ENCODE data around the gene DCANP1. TPM values are rescaled to one million over a fixed set of nuclear protein-coding genes. Genes with fewer than 3 reads are reported as not detected.

DCANP1 gene
- total RNA-seq, 1 experiment from 2014 or later: not detected

DNA sequence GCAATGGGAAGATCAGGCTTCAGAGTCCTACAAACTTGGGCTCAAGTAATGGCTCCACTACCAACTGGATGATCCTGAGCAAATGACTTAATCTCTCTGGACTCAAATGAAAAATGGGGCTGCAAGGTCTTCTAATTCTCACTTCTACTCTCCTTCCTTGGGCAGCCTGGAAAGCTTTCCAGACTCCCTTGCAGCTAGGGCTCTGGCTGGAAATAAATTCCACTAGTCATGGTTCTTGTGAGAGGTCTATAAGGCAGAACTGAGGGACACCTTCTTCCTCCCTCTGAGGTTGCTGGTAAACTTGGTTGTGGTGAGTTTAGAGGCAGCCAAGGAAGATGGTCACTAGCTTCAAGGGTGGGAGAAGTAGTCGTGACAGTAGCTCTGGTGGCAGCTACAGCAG, 18.6 kb downstream of the DCANP1 start:
- POLR2A ChIA-PET: no interaction called here
- H3K9me3 Mint-ChIP-seq: peaks cover 15% of the 10 kb centered on the region
- H3K36me3 Mint-ChIP-seq: peaks cover 6% of the 10 kb centered on the region
- no peak for DNase-seq (ENCODE audit: low spot score)
- no peak for ATAC-seq
- CTCF ChIA-PET: interaction anchor here (1.3 kb wide), 1 partner anchor 137 kb away, joined by 3 read pairs; no protein-coding TSS in a partner anchor
- no peak overlapping the region for H3K27ac Mint-ChIP-seq
- peaks cover under 1% of the 10 kb centered on the region; the same call in 1 of the 2 replicates for H3K4me1 Mint-ChIP-seq
- peaks cover 17% of the 10 kb centered on the region for H3K27me3 Mint-ChIP-seq (ENCODE audit: low read depth)
- H3K4me3 Mint-ChIP-seq: no peak overlapping the region
- TF ChIP-seq TEAD4 (CRISPR knock-in tag; IDR thresholded peaks at IDR 0.05) (no peak), HMGA2 (CRISPR knock-in tag; IDR thresholded peaks at IDR 0.05) (no peak), ZBTB21 (CRISPR knock-in tag; IDR thresholded peaks at IDR 0.05; ENCODE audit: borderline replicate concordance) (no peak)
- TF ChIP-seq, protein P1, sequence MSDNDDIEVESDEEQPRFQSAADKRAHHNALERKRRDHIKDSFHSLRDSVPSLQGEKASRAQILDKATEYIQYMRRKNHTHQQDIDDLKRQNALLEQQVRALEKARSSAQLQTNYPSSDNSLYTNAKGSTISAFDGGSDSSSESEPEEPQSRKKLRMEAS (CRISPR knock-in tag; IDR thresholded peaks at IDR 0.05): no peak
- TF ChIP-seq, protein P2, sequence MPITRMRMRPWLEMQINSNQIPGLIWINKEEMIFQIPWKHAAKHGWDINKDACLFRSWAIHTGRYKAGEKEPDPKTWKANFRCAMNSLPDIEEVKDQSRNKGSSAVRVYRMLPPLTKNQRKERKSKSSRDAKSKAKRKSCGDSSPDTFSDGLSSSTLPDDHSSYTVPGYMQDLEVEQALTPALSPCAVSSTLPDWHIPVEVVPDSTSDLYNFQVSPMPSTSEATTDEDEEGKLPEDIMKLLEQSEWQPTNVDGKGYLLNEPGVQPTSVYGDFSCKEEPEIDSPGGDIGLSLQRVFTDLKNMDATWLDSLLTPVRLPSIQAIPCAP (CRISPR knock-in tag; IDR thresholded peaks at IDR 0.05): no peak
- TF ChIP-seq, protein P3, sequence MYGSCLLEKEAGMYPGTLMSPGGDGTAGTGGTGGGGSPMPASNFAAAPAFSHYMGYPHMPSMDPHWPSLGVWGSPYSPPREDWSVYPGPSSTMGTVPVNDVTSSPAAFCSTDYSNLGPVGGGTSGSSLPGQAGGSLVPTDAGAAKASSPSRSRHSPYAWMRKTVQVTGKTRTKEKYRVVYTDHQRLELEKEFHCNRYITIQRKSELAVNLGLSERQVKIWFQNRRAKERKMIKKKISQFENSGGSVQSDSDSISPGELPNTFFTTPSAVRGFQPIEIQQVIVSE (CRISPR knock-in tag; IDR thresholded peaks at IDR 0.05; ENCODE audit: borderline replicate concordance): no peak

DNA sequence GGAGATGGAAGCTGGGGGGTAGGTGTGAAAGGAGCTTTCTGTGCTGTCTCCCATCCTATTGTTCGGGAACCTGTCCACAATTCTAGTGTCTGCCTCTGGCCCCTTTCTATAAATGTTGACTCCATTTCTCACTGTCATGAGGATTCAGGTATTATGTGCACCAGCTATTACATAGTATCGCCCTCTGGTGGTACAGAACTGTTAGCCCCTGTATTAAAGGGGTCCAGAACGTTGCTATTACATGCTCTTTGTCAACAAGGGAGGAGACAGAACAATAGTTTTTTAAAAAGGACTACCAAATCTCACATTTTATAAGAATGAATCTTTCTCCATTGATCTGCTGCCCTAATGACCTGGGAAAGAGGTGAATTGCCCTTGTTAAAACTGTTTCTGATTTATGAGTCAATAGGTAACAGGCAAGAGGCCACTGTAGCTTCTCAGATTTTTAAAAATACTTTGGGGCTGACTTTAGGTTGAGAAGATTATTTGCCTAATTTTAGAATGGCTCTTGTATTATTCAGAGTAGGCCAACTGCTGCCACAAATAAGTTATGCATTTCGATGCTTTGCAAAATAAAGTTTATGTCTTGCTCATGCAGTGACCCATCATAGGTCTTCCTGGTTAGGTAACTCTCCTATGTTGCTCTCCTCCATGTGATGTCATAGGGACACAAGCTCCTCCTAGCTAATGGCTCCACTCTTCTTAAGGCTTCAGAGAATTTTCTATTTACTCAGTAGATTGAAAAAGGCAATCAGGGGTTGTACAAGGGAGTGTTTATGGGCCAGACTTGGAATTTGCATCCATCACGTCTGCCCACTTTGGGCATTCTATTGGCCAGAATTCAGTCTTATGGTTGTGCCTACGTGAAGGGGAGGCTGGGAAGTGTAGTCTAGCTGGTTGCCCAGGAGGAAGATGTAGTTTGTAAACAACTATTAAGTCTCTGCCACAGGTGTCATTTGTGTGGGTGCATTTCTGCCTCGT, 20.8 kb downstream of the DCANP1 start:
- no peak for TF ChIP-seq ZNF416 (CRISPR knock-in tag; IDR thresholded peaks at IDR 0.05)
- TF ChIP-seq, protein P4, sequence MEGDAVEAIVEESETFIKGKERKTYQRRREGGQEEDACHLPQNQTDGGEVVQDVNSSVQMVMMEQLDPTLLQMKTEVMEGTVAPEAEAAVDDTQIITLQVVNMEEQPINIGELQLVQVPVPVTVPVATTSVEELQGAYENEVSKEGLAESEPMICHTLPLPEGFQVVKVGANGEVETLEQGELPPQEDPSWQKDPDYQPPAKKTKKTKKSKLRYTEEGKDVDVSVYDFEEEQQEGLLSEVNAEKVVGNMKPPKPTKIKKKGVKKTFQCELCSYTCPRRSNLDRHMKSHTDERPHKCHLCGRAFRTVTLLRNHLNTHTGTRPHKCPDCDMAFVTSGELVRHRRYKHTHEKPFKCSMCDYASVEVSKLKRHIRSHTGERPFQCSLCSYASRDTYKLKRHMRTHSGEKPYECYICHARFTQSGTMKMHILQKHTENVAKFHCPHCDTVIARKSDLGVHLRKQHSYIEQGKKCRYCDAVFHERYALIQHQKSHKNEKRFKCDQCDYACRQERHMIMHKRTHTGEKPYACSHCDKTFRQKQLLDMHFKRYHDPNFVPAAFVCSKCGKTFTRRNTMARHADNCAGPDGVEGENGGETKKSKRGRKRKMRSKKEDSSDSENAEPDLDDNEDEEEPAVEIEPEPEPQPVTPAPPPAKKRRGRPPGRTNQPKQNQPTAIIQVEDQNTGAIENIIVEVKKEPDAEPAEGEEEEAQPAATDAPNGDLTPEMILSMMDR (IDR thresholded peaks at IDR 0.05): peak; percentile 51
- DNase-seq (ENCODE audit: low spot score): no peak
- Mint-ChIP-seq H3K27ac (no peak overlapping the region), H3K4me1 (no peaks in the 10 kb centered on the region), H3K27me3 (ENCODE audit: low read depth) (peaks cover 24% of the 10 kb centered on the region), H3K4me3 (no peak overlapping the region), H3K36me3 (peaks cover 6% of the 10 kb centered on the region), H3K9me3 (peaks cover 15% of the 10 kb centered on the region)
- ChIA-PET POLR2A (no interaction called here), CTCF (interaction anchor here (0.5 to 3.8 kb wide), 33 partner anchors 8 to 247 kb away, joined by 3 to 32 read pairs (median 4); partner anchors contain the start of genes CXCL14, DCANP1 and MACROH2A1)
- ATAC-seq: peak; percentile 89

DNA sequence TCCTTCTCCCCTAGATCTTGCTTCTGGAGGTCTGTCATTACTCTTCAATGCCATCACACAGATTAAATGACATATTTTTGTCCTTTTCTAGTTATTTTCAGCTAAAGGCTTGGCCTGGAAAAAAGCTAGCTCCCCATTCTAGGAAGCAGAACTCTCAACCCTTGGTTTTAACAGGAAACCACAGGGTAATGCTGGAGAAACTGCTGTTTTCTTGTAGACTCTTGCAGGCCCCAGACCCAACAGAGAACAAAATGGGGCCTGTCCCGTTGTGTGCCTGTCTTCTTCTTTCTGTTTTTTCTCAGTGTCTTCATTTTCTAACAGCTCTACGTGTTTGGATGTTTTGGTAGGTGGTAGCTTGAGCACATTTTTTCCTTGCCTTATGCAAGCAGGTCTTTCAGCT, 21.5 kb downstream of the DCANP1 start:
- Mint-ChIP-seq H3K9me3 (peaks cover 15% of the 10 kb centered on the region), H3K27me3 (ENCODE audit: low read depth) (peaks cover 30% of the 10 kb centered on the region), H3K4me1 (no peaks in the 10 kb centered on the region), H3K27ac (no peak overlapping the region), H3K4me3 (no peak overlapping the region), H3K36me3 (peaks cover 6% of the 10 kb centered on the region)
- CTCF ChIA-PET: interaction anchor here (0.5 to 3.8 kb wide), 34 partner anchors 9 to 246 kb away, joined by 3 to 32 read pairs (median 4); partner anchors contain the start of genes CXCL14, DCANP1 and MACROH2A1
- no peak for ATAC-seq
- POLR2A ChIA-PET: no interaction called here
- DNase-seq (ENCODE audit: low spot score): no peak
- no peak for TF ChIP-seq FOXJ3 (CRISPR knock-in tag; IDR thresholded peaks at IDR 0.05; ENCODE audit: borderline replicate concordance)
- TF ChIP-seq, protein P5, sequence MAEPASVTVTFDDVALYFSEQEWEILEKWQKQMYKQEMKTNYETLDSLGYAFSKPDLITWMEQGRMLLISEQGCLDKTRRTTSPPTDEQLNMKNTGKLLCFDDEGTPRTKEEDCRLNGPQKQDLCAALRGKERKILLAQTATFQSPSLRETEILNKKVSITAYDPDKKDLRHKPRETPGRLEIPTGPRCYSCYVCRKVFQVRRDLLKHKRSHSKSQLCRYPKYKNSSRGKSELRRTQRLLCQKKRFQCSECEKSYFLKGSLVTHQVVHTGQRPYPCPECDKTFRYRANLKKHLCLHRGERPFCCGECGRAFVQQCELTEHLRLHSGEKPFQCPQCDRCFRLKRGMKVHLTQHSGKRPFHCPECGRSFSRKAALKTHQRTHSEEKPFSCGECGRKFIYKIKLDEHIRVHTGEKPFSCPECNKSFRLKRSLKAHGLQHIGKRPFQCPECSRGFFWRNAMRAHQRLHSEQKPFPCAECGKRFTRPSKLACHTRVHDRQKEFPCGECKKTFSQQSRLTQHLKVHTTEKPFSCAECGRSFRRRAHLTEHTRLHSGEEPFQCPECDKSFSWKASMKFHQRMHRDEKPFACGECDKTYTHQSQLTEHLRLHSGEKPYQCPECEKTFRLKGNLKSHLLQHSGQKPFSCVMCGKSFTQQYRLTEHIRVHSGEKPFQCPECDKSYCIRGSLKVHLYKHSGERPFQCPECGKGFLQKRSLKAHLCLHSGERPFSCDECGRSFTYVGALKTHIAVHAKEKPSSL (CRISPR knock-in tag; conservative IDR thresholded peaks at IDR 0.05): no peak
- TF ChIP-seq, protein P6, sequence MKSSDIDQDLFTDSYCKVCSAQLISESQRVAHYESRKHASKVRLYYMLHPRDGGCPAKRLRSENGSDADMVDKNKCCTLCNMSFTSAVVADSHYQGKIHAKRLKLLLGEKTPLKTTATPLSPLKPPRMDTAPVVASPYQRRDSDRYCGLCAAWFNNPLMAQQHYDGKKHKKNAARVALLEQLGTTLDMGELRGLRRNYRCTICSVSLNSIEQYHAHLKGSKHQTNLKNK (CRISPR knock-in tag; IDR thresholded peaks at IDR 0.05): no peak
- TF ChIP-seq, protein P7, sequence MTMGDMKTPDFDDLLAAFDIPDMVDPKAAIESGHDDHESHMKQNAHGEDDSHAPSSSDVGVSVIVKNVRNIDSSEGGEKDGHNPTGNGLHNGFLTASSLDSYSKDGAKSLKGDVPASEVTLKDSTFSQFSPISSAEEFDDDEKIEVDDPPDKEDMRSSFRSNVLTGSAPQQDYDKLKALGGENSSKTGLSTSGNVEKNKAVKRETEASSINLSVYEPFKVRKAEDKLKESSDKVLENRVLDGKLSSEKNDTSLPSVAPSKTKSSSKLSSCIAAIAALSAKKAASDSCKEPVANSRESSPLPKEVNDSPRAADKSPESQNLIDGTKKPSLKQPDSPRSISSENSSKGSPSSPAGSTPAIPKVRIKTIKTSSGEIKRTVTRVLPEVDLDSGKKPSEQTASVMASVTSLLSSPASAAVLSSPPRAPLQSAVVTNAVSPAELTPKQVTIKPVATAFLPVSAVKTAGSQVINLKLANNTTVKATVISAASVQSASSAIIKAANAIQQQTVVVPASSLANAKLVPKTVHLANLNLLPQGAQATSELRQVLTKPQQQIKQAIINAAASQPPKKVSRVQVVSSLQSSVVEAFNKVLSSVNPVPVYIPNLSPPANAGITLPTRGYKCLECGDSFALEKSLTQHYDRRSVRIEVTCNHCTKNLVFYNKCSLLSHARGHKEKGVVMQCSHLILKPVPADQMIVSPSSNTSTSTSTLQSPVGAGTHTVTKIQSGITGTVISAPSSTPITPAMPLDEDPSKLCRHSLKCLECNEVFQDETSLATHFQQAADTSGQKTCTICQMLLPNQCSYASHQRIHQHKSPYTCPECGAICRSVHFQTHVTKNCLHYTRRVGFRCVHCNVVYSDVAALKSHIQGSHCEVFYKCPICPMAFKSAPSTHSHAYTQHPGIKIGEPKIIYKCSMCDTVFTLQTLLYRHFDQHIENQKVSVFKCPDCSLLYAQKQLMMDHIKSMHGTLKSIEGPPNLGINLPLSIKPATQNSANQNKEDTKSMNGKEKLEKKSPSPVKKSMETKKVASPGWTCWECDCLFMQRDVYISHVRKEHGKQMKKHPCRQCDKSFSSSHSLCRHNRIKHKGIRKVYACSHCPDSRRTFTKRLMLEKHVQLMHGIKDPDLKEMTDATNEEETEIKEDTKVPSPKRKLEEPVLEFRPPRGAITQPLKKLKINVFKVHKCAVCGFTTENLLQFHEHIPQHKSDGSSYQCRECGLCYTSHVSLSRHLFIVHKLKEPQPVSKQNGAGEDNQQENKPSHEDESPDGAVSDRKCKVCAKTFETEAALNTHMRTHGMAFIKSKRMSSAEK (CRISPR knock-in tag; IDR thresholded peaks at IDR 0.05; ENCODE audit: borderline replicate concordance): no peak
- TF ChIP-seq MXD4 (CRISPR knock-in tag; IDR thresholded peaks at IDR 0.05; ENCODE audit: borderline replicate concordance): no peak
- TF ChIP-seq, protein P2 (CRISPR knock-in tag; IDR thresholded peaks at IDR 0.05): no peak
- no peak for TF ChIP-seq ZNF219 (CRISPR knock-in tag; IDR thresholded peaks at IDR 0.05; ENCODE audit: borderline replicate concordance)
- TF ChIP-seq ATF1 (CRISPR knock-in tag; IDR thresholded peaks at IDR 0.05): no peak
- TF ChIP-seq SP1 (CRISPR knock-in tag; conservative IDR thresholded peaks at IDR 0.05): no peak
- TF ChIP-seq CBFB (CRISPR knock-in tag; IDR thresholded peaks at IDR 0.05; ENCODE audit: low read depth): no peak

Data from WTC11 (cell line).